HK-2 (cell line): ENCODE data around the gene METTL27.
"Not testable (repeated sequence)": the region's sequence is repeated elsewhere in the genome, so short reads cannot be mapped to it uniquely, and the experiment has no call there.

Experiments
- DNase-seq: peaks from one replicate; pipeline ENCODE4 v3.0.0-alpha.2; 2018; ENCODE audit not compliant: unreplicated experiment

The METTL27 gene, protein sequence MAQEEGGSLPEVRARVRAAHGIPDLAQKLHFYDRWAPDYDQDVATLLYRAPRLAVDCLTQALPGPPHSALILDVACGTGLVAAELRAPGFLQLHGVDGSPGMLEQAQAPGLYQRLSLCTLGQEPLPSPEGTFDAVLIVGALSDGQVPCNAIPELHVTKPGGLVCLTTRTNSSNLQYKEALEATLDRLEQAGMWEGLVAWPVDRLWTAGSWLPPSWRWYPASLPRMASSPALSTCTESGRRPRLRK

DNA sequence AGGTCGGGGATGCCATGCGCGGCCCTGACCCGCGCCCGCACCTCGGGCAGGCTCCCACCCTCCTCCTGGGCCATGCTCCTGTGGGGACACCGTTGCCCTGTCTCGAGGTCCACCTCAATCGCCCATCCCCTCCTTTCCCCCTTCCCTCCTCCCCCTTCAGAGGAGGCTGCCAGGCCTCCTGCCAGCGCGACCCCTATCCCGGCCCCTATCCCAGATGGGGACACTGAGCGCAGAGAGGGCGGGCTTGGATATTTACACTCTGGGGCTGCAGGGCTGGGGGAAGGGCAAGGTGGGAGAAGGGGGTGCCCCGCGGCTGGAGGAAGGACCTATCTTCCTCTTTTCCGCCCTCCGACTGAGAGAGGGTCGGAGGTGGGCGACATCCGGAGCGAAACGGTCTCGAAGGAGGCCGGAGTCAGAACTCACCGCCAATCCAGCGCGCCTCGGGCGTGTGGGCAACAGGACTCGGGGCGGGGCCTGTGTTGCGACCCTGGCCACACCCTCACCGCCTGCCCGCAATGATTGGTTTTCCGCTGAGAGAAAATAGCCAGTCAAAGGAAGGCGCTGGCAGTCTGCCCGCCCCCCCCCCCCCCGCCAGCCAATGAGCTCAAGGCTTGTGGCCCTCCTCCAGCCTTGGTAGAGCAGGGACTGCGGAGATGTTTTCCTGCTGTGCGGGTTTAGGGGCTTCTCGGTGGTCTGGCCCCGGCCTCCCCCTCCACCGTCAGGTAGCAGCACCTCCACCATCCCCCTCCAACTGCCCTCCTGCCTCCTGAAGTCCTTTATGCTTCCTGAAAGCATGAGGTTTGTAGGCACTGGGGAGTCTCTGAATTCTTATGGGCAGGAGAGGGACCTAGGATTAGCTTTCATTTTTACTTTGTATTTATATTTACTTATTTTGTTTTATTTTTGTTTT lies at the start of gene METTL27:
Gene METTL27 (minus strand): TSS at position 450 of the 910 bp plus-strand sequence. CDS start 376 bp downstream, at position 74.
- DNase-seq = peak; percentile 95

DNA sequence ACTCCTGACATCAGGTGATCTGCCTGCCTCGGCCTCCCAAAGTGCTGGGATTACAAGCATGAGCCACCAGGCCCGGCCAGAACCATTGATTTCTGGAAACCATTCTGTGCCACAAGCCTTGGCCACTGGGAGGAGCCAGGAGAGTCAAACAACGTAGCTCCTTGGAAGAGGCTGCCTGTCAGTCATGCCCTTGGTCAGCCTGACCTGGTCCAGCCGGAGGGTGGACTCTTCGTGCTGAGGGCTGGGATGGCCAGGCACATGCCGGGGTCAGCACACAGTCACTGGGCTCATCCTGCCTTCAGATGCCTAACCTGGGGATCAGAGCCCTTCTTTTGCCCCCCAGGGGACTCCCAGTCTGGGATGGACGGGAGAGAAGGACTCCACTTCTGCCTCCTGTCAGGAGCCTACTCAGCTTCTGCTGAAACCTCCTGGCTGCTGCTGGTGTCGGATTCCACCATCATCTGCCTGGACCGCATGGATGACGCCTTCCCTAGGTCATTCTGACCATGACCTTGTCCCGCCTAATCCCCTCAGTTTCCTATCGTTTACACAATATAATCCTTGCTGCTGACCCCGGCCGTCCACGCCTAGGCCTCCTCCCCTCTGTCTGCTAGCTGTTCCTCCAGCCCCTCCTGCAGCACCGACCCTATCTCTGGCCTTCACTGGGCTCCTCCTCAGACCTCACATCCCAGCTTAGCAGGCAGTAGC lies 49.0 kb upstream of the METTL27 start:
- DNase-seq = no peak

DNA sequence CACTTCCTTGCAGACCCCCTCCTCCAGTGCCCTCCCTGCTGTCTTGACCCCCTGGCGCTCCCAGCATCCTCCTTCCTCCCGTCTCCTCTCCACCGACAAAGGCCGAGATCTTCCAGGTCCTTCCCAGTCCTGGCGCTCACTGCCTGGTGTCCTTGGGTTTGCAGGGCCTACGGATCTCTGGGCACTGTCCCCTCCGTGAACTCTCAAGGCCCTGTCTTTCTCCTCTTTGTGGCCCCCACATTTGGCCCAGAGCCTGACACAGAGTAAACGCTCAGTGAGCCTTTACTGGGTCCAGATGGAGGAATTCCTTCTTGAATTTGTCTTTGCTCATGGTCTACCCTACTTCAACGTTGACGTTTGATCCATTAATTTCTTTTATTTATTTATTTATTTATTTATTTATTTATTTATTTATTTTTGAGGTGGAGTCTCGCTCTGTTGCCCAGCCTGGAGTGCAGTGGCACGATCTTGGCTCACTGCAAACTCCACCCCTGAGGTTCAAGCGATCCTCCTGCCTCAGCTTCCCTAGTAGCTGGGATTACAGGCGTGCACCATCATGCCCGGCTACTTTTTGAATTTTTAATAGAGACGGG lies 48.3 kb upstream of the METTL27 start:
- DNase-seq = no peak

GRCh38 chr7:73888959-73889358 lies 46.6 kb upstream of the METTL27 start:
- no peak for DNase-seq

DNA sequence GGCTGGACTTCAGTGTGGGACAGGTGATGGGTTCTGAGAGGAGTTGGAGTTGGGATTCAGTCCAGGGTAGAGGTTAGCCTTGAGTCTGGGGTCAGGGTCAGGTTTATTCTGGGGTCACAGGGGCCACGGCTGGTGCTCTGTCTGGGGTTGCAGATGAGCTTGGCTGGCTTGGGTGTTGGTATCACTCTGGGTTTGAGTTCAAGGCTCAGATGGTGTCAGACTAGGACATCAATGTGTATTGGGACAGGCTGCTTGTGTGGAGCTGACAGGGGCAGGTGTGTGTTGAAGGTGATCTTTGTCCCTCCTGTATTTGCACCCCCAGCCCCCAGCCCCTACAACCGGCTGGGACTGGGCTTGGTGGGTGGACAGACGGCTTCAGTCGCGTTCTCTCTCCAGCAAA lies 45.4 kb upstream of the METTL27 start:
- no peak for DNase-seq

DNA sequence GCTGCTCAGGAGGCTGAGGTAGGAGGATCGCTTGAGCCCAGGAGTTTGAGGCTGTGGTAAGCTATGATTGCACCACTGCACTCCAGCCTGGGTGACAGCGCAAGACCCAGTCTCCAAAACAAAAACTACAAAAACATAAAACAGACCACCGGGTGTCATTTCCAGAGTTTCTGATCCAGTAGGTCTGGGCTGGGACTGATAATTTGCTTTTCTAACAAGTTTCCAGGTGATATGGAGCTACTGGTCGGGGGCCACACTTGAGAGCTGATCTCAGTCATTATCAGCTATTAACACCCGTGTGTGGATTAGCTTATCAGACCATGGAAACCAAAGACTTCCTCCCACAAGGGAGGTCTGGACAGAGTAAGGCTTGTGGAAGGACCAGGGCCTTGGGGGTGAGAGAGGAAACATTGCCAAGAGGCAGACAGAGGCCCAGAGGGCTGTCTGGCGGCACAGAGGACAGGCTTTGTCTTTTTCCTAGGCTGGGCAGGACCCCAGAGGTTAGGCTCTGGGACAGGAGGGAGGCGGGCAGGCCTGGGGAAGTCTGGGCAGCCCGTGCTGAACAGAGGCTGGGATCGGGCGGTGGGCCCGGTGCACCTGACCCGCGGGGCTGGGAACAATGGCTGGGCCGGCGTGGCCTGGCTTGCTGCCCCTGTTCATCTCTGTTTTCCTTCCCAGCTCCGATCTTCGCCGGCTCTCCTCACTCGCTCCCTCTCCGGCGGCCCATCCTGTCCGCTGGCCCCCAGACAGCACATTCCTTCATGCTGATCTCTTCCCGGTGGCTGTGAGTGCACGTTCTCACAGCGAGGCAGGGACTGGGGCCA lies 43.9 kb upstream of the METTL27 start:
- no peak for DNase-seq

DNA sequence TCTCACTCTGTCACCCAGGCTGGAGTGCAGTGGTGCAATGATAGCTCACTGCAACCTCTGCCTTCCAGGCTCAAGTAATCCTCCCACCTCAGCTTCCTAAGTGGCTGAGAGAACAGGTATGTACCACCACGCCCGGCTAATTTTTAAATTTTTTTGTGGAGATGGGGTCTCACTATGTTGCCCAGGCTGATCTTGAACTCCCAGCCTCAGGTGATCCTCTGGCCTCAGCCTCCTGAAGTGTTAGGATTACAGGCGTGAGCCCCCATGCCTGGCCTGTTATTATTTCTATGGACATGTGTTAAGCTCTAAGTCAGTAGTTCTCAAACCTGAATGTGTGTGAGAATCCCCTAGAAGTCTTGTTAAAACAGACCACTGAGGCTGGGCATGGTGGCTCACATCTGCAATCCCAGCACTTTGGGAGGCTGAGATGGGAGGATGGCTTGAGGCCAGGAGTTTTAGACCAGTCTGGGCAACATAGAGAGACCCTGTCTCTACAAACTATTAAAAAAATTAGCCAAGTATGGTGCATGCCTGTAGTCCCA lies 43.2 kb upstream of the METTL27 start:
- DNase-seq = no peak

DNA sequence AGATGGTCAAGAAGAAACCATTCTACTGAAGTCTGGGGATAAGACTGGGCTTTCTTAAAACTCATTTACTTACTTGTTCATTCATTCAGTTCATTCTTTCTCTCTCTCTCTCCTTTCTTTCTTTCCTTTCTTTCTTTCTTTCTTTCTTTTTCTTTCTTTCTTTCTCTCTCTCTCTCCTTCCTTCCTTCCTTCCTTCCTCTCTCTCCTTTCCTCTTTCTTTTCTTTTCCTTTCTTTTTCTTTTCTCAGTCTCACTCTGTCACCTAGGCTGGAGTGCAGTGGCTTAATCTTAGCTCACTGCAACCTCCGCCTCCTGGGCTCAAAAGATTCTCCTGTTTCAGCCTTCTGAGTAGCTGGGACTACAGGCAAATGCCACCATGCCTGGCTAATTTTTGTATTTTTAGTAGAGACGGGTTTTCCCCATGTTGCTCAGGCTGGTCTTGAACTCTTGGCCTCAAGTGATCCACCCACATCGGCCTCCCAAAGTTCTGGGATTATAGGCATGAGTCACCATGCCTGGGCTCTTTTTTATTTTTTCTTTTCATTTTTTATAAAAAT lies 42.6 kb upstream of the METTL27 start:
- DNase-seq = not testable (repeated sequence)

- DNase-seq = no peak
These were observed 39.7 kb upstream of the METTL27 start for GRCh38 chr7:73882047-73882402.

- DNase-seq = no peak
These were observed 39.2 kb upstream of the METTL27 start for GRCh38 chr7:73881352-73882046.

DNA sequence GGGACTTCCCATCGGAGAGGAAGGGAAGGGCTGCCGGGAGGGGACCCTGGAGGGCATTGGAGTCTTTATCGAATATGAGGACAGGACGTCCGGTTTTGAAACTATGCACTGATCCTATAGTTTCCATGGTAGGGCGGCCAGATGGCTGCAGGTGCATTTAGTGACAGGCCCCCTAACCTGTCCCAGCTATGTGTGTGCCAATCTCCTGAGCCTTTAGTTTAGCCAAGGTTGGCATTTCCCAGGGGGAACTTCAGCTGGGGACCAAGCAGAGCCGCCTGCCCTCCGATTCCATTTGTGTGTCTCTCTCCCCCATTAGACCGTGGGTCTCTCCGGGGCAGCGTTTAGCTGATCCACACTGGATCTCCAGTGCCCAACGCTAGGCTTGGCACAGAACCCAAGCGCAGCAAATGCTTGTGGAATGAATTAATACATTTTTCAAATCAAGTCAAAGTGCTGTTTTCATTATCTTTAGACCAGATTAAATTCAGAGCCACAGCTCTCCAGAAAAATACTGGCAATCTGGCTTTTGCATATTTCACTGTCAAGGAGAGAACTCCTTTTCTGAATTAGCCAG lies 38.5 kb upstream of the METTL27 start:
- DNase-seq = no peak

- DNase-seq = no peak
These were observed 37.8 kb upstream of the METTL27 start for GRCh38 chr7:73879977-73880681.

DNA sequence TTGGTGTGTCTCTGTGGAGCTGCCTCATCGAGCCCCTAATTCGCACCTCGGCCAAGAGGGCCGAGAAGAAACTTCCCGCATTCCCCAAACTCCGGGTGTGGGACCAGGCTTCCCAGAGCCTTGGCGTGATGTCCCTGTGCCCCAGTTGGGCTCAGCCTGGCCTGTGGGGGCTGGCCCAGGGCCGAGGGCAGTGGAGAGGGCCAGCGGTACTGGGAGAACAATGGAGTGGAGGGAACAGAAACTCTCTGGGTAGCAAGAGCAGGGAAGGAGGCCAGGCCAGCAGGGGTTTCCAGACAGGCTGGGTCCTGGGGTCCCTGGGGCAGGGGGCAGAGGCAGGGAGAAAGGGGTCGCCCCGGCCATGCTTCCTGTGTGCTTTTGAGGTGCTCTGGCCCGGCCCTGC lies 34.7 kb upstream of the METTL27 start:
- no peak for DNase-seq

DNA sequence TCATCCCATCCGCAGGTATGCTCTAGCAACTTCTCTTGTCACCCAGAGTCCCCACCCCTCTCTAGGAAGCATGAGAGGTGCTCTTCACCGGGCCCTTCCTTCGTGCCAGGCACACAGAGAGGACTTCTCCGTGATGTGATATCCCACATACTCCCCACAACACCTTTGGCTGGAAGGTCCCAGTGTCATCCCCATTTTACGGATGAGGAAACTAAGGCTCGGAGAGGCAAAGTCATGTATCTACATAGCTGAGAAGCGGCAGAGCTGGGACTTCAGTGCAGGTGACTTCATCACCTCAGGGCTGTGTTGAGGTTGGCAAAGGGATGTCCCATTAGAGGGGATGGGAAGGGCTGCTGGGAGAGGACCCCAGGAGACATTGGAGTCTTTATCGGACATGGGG lies 34.0 kb upstream of the METTL27 start:
- DNase-seq = no peak

DNA sequence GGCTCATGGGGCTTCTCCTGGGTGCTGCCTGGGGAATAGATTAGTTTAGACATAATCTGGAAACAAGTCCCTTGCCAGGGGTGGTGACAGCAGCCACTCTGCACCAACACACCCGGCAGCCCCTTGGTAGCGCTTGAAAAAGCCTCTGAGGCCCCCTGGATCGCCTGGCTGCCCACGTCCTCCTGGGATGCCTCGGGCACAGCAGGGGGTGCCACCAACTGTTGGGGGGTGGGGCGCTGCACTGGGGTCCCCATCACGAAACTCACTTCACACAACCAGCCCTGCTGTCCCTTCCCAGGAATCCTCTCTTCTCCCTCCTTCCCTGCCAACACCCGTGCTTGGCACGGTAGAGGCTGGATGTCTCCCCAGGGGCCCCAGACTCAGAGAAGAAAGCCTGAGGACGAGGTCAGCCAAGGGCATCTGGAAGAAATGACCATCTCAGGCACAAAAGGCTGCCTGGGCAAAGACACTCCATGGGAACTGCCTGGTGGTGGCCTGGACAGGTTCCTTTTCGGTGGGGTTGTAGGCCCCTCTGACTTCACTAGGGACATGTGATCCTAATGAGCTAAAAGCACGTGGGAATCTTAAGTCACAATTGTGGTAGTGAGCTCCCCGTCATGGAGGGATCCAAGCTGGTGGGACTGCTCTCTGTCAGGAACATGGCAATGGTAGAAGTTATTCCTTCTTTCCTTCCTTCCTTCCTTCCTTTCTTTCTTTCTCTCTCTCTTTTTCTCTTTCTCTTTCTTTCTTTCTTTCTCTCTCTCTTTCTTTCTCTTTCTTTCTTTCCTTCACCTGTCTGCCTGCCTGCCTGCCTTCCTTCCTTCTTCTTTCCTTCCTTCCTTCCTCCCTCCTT lies 30.0 kb upstream of the METTL27 start:
- DNase-seq = no peak

DNA sequence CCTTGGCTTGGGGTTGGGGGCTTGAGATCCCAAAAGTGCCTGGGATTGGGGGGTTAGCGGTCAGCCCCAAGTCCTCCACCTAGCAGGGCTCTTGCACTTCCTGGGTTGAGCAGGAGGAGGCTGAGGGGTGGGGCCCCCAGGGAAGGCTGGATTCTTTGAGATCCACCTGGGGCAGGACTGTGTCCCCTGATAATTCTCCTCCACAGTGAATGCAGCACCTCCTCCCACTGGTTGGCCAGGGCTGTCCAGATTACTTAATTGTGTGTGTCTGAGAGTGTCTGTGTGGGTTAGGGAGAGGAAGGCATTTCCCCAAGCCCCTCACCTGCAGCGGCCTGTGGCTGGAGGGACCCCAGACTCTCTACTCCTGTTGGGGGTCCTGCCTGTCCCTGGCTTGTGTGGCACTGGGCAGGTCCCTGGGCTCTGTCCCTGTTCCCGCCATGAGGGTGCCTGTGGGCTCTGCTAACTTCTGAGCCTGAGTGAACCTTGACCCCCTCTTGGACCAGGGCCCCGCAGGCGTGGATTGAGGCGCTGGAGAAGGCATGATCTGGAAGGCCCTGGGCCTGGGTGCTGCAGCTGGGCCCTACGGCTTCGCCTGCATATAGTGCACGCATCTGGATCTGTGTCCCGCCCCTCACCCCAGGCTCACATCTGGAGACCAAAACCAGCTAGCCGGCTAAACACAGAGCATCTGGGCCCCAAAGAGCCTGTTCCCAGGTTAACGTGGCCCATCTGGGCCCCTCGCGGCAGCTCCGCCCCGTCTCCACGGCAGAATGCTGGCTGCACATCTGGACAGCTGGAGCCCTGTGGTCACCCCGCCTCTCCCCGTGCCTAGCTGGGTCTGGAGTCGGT lies 29.1 kb upstream of the METTL27 start:
- no peak for DNase-seq

DNA sequence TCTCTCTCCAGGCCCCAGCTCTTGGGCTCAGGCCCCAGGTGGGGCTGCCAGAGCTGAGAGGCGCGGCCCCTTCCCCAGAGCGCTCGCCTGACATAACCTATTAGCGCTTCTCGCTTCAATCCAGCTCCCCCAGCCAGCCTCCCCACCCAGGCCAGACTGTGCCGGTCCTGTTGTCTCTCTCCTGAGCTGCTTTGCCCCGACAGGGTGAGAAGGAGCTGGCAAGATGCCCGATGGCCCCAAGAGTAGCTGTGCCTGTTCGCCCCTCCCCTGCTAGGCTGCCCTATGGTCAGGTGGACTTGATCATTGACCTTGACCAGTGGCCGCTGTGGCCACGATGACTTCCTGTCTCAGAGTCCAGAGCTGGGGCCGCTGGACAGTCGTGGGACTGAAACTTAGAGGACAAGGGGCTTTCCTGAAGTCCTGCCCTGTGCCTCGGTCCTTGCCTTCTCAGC lies 27.8 kb upstream of the METTL27 start:
- no peak for DNase-seq
